GM18505 (cell line): ENCODE measurements around the gene C3.
"Not testable (repeated sequence)": the region's sequence is repeated elsewhere in the genome, so short reads cannot be mapped to it uniquely, and the experiment has no call there.

Source experiments
- ATAC-seq: cut with Tn5 transposase; IDR thresholded peaks from one replicate; pipeline ENCODE4 v1.9.1; 2021; ENCODE audit not compliant: unreplicated experiment
- POLR2A ChIP-seq: IDR thresholded peaks from 4 replicates; pipeline ENCODE4 v1.6.1; 2011; ENCODE audit warnings: borderline replicate concordance; ENCODE audit not compliant: insufficient read depth, insufficient read length; ENCODE audit errors: extremely low read depth

The C3 gene

GRCh38 chr19:6662702-6663101, 57.7 kb downstream of the C3 start:
- no peak for ATAC-seq
- no peak for TF ChIP-seq POLR2A

GRCh38 chr19:6661509-6662244, 58.8 kb downstream of the C3 start:
- ATAC-seq = not testable (repeated sequence)

- no peak for TF ChIP-seq POLR2A
- no peak for ATAC-seq
These were observed 59.5 kb downstream of the C3 start for GRCh38 chr19:6660930-6661329.

GRCh38 chr19:6656390-6656789, 64.1 kb downstream of the C3 start:
- not testable (repeated sequence) for ATAC-seq

GRCh38 chr19:6654347-6655310, 65.8 kb downstream of the C3 start:
- no peak for ATAC-seq

GRCh38 chr19:6652805-6653094, 67.7 kb downstream of the C3 start:
- no peak for ATAC-seq
- no peak for TF ChIP-seq POLR2A

More at GRCh38 chr19:6654347-6655310, 65.8 kb downstream of the C3 start:
- peak; percentile 38 for TF ChIP-seq POLR2A

GRCh38 chr19:6651965-6652804, 68.3 kb downstream of the C3 start:
- ATAC-seq = no peak
- no peak for TF ChIP-seq POLR2A

- ATAC-seq = no peak
- TF ChIP-seq POLR2A = no peak
These were observed 71.3 kb downstream of the C3 start for GRCh38 chr19:6649185-6649584.

GRCh38 chr19:6648141-6648715, 72.2 kb downstream of the C3 start:
- ATAC-seq = no peak
- no peak for TF ChIP-seq POLR2A

- ATAC-seq = no peak
- no peak for TF ChIP-seq POLR2A
These were observed 75.7 kb downstream of the C3 start for GRCh38 chr19:6644796-6645195.

GRCh38 chr19:6640333-6640732, 80.1 kb downstream of the C3 start:
- ATAC-seq = not testable (repeated sequence)

GRCh38 chr19:6639439-6639838, 81.0 kb downstream of the C3 start:
- TF ChIP-seq POLR2A = no peak
- no peak for ATAC-seq

- not testable (repeated sequence) for ATAC-seq
These were observed 87.0 kb downstream of the C3 start for GRCh38 chr19:6633456-6633813.

GRCh38 chr19:6632747-6633455, 87.5 kb downstream of the C3 start:
- not testable (repeated sequence) for ATAC-seq
